NCI-H510A treated with DMSO at 0.1 percent for 48 hours (cell line): Measurements from ENCODE around the gene HS6ST2.
A peak's percentile ranks its signal among the peaks of the same experiment; 100 is the strongest.

Experiments
- DNase-seq: peaks from one replicate; lab custom pipeline; 2025; lab: John Stamatoyannopoulos, UW

The HS6ST2 gene

DNA sequence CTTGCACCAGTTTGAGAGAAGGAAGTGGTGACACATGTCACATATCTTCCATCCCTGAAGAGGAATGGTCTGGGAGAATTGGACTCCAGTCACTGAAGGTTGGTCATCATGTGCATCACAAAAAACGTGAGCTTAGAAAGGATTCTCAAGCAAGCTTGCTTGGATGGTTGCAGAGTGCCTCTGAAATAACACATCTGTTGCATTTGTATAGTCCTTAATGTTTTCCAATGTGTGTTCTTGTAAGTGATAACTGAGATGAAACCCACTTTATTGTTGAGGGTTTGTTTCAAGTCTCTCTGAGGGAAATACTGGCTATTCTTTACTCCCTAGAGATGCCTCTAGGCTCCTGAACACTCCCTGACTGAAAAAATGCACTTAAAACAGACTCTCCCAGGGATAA lies 285.1 kb downstream of the HS6ST2 start:
- DNase-seq, result no peak

DNA sequence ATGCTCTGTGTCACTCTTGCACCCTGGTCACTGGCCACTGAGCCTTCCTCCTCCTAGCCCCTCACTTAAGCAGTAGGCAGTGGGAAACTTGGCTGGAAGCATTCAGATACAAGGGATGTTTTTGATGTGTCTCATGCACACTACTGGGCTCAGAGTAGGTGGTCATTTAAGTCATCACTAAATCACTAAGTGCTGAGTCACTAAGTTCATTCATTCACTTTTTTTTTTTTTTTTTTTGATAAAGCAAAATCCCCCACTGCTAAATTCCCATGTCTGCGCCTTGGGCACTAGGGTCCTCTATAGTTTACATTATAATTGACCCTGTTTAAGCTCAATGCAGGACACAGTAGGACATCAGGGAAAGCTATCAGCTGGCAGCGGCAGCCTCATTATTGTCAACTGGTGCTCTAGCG lies 287.2 kb downstream of the HS6ST2 start:
- no peak for DNase-seq

- no peak for DNase-seq
Observed at GRCh38 chrX:132669142-132669541, 289.3 kb downstream of the HS6ST2 start.

DNA sequence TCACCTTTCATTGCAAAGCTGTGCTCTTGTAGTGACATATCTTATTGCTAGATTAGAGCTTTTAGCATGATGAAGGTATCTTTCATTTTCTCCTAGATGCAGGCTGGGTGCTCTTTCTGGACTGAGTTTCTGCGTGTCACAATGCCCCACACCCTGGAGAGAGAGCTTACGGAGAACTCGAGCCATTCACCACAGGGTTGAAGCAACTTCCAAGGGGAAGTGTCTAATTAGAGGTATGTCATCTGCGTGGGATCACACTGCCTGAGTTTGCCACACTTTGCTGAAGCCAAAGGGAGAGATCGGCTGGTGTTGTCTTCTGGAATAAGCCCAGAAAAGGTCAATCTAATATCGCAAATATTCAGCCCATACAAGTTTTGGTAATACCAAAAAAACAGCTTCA lies 290.3 kb downstream of the HS6ST2 start:
- no peak for DNase-seq

DNA sequence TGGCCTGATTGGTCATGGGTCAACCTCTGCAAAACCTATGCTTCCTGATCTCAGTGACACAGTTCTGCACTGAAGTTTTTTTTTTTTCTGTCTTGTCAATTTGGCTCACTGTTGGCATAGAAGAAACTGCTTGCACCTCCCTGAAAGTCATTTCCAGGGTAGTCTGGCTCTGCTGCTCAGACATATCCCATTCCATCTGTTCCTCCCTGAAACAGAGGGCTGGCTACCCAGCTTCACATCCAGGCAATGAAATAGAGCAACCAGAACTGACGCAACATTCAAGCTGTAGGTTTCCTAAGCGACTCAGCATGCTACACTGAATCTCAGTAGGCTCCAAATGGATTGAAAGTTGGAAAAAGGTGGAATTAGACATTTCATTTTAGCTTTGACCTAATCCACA lies 292.8 kb downstream of the HS6ST2 start:
- no peak for DNase-seq

DNA sequence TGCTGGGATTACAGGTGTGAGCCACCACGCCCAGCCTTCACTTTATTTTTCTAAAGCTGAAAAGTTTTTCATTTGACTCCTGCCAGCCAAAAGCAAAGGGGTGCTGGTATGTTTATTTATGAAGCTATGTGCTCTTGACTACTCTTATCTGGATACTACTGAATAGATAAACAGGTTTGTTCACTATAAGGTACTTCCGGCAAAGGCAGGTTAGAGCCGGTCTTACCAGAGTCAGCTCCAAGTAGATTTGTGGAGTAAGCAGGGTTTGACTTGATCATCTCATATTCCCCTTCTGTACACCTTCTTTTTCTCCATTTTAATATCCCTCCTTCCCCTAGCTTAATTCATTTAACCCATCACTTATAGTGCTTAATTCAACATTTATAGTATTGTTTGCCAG lies 294.2 kb downstream of the HS6ST2 start:
- peak; percentile 15 for DNase-seq

- DNase-seq, result no peak
Observed at GRCh38 chrX:132662844-132663243, 295.6 kb downstream of the HS6ST2 start.

- no peak for DNase-seq
Observed at GRCh38 chrX:132657876-132658275, 300.6 kb downstream of the HS6ST2 start.

GRCh38 chrX:132652871-132653270 lies 305.6 kb downstream of the HS6ST2 start:
- no peak for DNase-seq

DNA sequence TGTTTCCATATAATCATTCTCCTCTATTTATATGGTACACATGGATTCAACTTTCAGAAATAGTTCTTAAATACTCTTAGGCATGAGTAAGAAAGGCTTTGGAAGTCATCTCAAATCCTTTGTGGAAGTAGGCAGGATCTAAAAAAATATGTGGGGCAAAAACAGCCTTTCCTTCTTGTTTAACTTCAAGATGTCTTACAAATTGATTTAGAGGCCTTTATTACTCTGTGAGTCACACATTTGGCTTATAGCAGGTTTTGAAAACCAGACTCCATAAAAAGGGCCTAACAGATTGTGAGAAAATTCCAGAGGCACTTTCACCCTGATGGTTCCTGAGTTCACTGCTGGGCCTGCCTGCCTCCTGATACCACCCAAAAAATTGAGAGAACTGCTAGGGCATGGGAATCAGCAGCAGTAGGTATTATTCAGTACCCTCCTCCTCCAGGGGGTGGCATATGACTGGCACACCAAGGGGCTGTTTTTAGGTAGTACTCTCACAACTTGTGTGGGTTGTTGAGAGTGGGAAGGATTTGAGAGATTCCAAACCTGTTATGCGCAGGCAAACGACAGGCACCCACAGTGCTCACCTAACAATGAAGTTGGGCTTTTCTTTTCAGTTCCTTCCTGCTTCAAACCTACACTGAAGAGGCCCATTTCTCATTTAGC lies 306.9 kb downstream of the HS6ST2 start:
- DNase-seq, result no peak

- no peak for DNase-seq
Observed at GRCh38 chrX:132648895-132649294, 309.5 kb downstream of the HS6ST2 start.

- DNase-seq, result no peak
Observed at GRCh38 chrX:132639446-132639845, 319.0 kb downstream of the HS6ST2 start.

GRCh38 chrX:132638313-132638712 lies 320.1 kb downstream of the HS6ST2 start:
- DNase-seq, result no peak

- peak; percentile 45 for DNase-seq
Observed at GRCh38 chrX:132636080-132636479, 322.3 kb downstream of the HS6ST2 start.

DNA sequence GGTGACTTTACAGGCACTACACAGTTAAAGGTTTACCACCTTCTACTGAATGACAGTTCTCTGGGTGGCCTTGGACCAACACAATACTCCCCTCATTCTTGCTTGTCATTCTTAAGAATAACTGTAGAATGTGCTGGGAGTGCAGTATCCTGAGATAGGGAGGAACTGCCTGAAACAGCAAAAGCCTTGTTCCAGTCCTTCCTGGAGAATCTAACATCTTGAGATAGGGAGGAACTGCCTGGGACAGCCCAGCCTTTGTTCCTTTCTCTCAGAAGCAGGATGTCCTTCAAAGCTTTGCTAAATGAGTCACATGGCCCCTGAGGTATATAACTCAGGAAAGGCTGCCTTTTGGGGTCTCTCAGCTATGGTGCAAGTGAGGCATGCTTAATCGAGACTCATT lies 323.9 kb downstream of the HS6ST2 start:
- DNase-seq, result no peak

DNA sequence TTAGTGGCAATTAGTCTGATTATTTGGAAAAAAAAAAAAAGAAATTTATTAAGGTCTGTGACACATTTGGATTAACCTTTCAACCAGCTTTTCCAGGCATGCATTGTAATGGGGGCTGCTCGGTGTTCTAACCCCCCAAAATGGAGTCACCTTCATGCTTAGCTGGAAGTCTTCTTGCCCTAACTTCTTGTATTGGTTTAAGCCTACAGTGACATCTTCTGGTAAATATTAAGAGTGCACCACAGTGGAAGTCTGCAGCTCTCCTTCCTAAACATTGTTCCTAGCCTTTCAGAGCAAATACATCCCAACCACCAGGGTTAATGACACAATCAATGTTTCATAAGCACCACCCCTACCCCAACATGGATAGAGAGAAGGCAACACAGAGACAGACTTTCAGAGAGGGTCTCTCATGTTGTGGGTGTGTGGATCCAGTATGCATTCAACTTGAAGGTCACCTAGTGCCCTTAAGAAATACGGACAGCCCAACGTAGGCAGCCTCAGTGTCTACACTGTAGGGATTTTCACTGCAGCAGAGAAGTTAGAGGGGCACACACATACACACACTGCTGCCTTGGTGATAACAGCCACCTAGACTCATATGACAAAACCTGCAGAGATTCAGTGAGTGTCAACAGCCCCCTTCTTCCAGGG lies 326.7 kb downstream of the HS6ST2 start:
- peak; percentile 16 for DNase-seq

DNA sequence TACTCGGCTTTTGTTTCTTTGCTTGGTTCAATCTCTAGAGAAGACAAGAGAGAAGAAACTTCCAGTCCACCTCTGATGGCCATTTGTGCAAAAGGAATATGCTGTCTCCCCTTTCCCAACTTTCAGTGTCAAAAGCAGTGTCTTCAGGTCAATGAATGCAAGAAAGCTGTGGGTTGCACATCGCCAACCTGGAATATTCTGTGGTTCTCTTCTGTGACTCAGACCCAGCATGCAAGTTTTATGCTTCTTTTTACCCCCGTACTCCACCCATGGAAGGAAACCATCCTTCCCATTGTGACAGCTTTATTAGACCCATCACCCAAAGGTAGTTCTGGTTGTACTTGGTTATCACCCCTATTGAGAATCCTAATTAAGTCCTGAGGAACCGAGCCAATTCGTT lies 334.0 kb downstream of the HS6ST2 start:
- no peak for DNase-seq

DNA sequence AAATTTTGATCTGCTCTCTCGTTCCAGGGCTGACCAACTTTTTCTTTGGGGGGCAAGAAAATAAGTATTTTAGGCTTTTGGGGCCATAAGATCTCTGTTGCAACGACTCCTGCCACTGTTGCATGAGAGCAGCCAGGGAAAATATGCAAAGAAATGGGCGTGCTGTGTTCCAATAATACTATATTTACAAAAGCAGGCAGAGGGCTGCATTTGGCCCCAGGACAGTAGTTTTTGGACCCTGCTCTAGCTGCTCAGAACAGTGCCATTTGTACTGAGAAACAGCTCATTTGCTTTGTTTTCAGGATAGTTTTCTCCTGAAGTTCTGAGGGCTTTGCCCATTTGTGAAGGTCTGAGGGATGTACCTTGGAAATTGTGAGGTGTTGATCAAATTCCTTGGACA lies 334.5 kb downstream of the HS6ST2 start:
- no peak for DNase-seq

DNA sequence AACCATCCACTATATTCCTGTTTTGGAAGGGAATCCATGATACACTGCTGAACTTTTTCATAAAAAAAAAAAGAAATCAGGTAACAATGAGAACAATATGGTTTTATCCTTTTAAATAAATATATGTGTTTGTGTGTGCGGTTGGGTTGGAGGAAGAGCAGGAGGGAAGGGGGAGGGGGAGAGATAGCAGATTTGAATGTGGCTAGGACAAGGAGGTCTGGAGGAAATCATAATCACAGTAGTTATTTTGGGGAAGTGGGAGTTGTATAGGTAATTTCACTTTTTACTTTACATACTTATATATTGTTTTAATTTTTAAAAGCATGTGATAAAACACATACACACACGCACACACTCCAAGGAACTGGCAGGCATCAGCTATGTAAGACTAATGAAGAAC lies 335.1 kb downstream of the HS6ST2 start:
- DNase-seq, result no peak

DNA sequence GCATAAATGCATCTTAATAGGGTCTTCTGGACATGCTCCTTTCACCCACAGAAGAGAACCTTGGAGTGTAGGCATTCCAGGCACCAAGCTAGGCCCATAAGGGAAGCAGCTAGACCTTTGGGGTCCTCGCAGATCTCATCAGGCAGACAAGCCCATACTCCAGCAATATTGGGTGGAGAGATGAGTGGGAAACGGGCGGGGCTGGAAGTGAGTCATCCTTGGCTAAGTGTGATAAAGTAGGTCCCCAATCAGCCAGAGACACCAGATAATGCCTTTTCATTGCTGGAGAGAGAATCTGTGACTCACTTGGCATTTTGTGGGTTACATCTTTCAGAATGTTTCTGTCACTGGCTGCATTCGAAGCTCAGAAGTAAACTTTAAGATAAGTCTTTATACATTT lies 336.3 kb downstream of the HS6ST2 start:
- no peak for DNase-seq

GRCh38 chrX:132618810-132619209 lies 339.6 kb downstream of the HS6ST2 start:
- no peak for DNase-seq

DNA sequence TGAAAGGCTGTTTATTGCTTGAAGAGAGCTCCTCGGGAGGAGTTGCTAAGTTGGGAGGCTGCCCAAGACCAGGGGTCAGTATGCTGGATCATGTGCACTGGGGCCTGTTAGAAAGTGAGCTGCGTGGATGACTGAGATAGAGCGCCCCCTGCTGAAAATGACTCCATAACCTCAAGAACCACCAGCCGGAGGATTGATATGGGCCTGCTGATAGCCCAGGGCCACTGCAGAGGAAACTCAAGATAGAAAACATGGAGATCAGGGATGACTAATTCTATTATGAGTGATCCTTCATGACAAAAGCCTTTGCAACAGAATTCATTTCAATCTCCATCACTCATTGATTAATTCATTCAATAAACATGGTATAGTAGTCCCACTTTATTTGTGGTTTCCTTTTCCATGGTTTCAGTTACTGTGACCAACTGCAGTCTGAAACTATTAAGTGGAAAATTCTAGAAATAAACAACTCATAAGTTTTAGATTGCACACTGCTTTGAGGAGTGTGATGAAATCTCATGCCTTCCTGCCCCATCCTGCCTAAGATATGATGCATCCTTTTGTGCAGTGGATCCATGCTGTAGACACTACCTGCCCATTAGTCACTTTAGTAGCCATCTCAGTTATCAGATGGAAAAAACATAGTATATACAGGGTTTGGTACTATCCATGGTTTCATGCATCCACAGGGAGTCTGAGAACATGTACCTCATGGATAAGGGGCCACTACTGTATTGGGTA lies 342.9 kb downstream of the HS6ST2 start:
- no peak for DNase-seq

- peak; percentile 16 for DNase-seq
Observed at GRCh38 chrX:132614297-132614696, 344.1 kb downstream of the HS6ST2 start.
